H54 (cell line): ENCODE measurements around the gene S1PR2.
"Not testable (repeated sequence)": the region's sequence is repeated elsewhere in the genome, so short reads cannot be mapped to it uniquely, and the experiment has no call there.

Source experiments
- DNase-seq: peaks from one replicate; pipeline ENCODE4 v3.0.0; 2011; ENCODE audit warnings: low spot score, mixed read lengths; ENCODE audit not compliant: insufficient read length
- FAIRE-seq: peaks from 3 replicates; lab custom pipeline; 2011; peaks lifted over from hg19 to GRCh38; lab: Jason Lieb, UNC
- POLR2A ChIP-seq: IDR thresholded peaks from 2 replicates; pipeline ENCODE4 v1.6.1; 2011; ENCODE audit warnings: low read depth, mild to moderate bottlenecking, low read length

S1PR2 gene

DNA sequence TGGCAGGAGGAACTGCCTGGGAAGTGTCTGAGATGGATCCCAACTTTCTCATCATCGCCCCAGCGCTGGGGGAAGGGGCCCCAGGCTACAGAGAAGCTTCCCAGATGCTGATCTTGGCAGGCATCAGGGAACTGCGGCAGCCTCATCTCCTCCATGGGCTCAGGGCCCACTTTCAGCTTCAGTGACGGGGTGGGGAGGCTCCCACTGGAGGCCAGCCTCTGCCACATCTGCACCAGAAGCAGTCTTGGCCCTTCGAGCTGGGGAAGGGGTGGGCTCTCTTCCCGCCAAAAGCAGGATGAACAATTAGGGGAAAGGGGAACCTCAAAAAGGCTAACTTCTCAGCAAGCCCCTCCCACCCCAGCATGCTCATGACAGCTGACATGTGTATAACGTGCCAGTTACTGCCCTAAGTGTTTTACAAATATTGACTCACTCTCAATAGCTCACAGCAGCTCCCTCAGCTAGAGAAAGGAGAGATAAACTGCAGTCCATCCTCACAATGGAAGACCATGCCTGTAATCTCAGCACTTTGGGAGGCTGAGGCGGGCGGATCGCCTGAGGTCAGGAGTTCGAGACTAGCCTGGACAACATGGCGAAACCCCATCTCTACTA, 7.1 kb upstream of the S1PR2 start:
- DNase-seq = peak; percentile 45
- TF ChIP-seq POLR2A = no peak
- no peak for FAIRE-seq

GRCh38 chr19:10237702-10238101, 6.6 kb upstream of the S1PR2 start:
- DNase-seq = no peak
- no peak for TF ChIP-seq POLR2A
- FAIRE-seq = no peak

DNA sequence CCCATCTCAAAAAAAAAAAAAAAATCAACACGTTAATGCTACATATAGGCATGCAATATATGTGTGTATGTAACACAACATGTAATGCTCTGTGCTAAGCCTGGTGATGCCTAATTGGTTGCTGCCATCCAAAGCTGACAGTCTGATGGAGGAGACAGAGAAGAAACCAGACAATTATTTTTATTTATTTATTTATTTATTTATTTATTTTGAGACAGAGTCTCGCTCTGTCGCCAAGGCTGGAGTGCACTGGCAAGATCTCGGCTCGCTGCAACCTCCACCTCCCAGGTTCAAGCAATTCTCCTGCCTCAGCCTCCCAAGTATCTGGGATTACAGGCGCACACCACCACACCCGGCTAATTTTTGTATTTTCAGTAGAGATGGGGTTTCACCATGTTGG, 4.3 kb upstream of the S1PR2 start:
- FAIRE-seq, DNase-seq: not testable (repeated sequence)

DNA sequence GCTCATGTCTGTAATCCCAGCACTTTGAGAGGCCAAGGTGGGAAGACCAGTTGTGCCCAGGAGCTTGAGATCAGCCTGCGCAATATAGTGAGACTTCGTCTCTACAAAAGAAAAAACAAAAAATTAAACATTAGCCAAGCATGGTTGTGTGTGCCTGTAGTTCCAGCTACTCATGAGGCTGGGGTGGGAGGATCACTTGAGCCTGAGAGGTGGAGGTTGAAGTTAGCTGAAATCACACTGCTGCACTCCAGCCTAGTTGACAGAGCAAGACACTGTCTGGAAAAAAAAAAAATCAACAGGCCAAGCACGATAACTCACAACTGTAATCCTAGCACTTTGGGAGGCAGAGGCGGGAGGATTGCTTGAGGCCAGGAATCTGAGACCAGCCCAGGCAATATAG, 3.9 kb upstream of the S1PR2 start:
- no peak for DNase-seq
- FAIRE-seq = no peak
- no peak for TF ChIP-seq POLR2A

GRCh38 chr19:10233946-10234345, 2.8 kb upstream of the S1PR2 start:
- FAIRE-seq (no peak), DNase-seq (no peak)
- TF ChIP-seq POLR2A = no peak

DNA sequence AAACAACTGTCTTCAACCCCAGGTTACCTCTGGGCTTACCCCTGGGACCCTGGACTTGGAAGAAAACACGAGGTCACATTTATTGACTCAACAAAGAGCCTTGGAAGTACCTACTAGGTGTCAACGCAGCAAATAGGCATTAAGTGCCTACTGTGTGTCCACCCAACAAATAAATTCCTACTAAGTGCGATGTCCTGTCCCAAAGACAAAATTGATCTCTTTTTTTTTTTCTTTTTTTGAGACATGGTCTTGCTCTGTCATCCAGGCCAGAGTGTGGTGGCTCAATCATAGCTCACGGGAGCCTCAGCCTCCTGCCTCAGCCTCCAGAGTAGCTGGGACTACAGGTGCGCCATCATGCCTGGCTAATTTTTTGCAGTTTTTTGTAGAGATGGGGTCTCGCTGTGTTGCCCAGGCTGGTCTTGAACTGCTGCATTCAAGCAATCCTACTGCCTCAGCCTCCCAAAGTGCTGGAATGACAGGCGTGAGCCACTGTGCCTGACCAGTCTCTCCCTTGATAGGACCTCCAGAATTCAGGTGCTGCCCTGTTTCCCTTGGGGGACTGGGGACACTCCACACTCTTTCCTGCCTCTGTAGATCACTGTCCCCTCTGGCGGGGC, 589 bp upstream of the S1PR2 start:
- no peak for FAIRE-seq
- no peak for TF ChIP-seq POLR2A

GRCh38 chr19:10230173-10230860, 814 bp downstream of the S1PR2 start:
- FAIRE-seq = no peak
- DNase-seq = no peak
- TF ChIP-seq POLR2A = no peak

More for the DNA sequence above, 589 bp upstream of the S1PR2 start:
- no peak for DNase-seq

GRCh38 chr19:10228920-10229319, 2.2 kb downstream of the S1PR2 start:
- no peak for TF ChIP-seq POLR2A
- no peak for DNase-seq
- FAIRE-seq = no peak

- TF ChIP-seq POLR2A = no peak
- FAIRE-seq (no peak), DNase-seq (no peak)
Observed at GRCh38 chr19:10228393-10228792, 2.7 kb downstream of the S1PR2 start.

DNA sequence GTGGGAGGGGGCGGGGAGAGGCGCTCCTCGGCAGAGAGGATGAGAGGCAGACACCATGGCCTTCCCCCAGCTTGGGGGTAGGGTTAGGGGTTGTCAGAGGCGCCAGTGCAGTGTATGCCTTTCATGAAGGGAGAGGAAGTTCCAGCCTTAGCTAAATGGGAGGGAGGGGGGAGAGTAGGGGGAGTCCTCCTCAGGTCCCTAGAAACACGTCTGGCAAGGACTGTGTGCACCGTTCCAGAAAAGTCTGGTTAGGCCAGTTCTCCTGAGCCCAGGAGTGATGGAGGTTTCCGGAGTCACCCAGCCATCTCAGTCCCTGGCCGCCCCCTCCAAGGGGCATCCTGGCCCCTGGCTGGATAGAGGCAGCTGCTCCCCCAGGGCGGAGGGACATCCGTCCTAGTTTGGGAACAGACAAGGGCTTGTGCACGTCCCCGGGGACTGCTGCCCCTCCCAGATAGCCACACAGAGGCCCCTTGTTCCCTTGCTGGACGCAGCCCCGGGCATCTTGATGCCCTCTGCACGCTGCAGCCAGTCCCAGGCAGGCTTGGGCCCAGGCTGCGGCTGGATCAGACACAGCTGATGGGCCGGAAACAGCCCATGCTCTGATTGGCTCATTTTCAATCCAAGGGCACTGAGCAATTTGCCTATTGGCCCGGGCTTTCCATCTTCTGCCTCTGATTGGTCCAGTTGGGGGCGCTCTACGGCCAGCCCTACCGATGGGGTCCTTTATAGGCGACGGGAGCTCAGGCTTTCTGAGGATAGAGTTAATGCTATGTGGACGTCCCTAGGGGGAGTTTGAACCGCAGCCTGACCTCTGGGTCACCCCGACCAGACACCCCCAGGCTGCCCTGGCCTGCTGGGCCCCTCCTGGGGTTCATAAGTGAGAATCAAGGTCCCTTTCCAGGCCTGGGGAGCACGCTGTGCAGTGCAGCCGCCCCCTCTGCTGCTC, 3.8 kb downstream of the S1PR2 start:
- DNase-seq = no peak
- FAIRE-seq = no peak
- TF ChIP-seq POLR2A = no peak

- FAIRE-seq (no peak), DNase-seq (no peak)
- no peak for TF ChIP-seq POLR2A
Observed at GRCh38 chr19:10226376-10227025, 4.6 kb downstream of the S1PR2 start.

GRCh38 chr19:10226021-10226375, 5.1 kb downstream of the S1PR2 start:
- FAIRE-seq = no peak
- no peak for DNase-seq
- no peak for TF ChIP-seq POLR2A

DNA sequence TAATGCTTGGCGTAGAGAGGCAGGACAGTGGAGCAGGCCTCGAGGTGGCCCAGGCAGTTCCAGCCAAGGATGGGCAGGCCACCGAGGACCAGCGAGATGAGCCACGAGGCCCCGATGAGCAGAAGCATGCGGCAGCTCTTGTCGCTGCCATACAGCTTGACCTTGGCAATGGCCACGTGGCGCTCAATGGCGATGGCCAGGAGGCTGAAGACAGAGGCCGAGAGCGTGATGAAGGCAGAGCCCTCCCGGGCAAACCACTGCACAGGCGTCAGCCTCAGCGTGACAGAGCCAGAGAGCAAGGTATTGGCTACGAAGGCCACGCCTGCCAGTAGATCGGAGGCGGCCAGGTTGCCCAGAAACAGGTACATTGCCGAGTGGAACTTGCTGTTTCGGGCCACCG, 6.8 kb downstream of the S1PR2 start:
- no peak for FAIRE-seq
- no peak for DNase-seq
- no peak for TF ChIP-seq POLR2A
